Stimulated activated CD4-positive, alpha-beta T cell treated with anti-CD3 and anti-CD28 coated beads, Interleukin-4, amount 100 ng/mL, for 1 hour (primary cell): ENCODE results near the gene GPD2.
"Not testable (repeated sequence)": the region's sequence is repeated elsewhere in the genome, so short reads cannot be mapped to it uniquely, and the experiment has no call there.

Source experiments
- DNase-seq: peaks from one replicate; pipeline ENCODE4 v3.0.0-alpha.2; 2020

The GPD2 gene

GRCh38 chr2:156476021-156476849 is 40.1 kb downstream of the GPD2 start:
- DNase-seq, result no peak

- no peak for DNase-seq
These were observed 40.6 kb downstream of the GPD2 start for GRCh38 chr2:156476850-156477206.

DNA sequence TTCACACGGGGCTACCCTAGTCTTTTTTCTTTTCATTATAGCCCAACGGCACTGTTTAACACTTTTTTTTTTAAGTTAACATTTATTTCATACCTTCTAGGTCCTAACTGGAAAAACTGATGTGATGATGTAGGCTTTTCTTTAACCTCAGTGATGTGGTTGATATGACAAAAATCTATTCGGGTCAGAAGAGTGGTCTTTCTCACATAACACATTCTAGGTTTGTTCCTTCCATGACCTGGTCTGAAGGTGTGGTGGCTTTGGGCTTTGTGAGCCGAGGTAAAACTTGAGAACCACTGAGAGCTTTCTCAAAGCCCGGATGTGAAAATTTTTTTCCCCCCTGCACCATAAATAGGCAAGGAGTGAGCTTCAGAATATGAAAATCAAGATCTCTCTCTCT is 44.2 kb downstream of the GPD2 start:
- DNase-seq, result no peak

GRCh38 chr2:156481312-156481711 is 45.1 kb downstream of the GPD2 start:
- no peak for DNase-seq

GRCh38 chr2:156483741-156484173 is 47.6 kb downstream of the GPD2 start:
- DNase-seq, result no peak

- DNase-seq, result no peak
These were observed 50.0 kb downstream of the GPD2 start for GRCh38 chr2:156486147-156486546.

DNA sequence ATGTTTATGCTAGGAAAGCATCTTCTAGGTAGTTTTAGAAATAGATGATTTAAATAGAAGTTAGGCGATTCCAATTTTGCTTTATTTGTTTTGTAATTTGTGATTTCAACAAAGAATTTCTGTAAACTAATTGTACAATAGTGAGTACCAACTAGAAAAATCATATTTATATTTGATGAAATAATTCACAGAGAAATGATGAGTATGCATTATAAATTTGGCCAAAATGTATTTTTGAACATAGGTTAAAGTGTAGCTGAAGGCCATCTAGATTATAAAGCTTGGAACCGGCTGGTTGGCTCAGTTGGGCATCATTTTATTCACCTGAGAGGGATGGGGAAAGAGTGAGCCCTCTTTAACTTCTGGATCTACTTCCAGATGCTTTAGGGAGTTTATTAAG is 50.4 kb downstream of the GPD2 start:
- no peak for DNase-seq

DNA sequence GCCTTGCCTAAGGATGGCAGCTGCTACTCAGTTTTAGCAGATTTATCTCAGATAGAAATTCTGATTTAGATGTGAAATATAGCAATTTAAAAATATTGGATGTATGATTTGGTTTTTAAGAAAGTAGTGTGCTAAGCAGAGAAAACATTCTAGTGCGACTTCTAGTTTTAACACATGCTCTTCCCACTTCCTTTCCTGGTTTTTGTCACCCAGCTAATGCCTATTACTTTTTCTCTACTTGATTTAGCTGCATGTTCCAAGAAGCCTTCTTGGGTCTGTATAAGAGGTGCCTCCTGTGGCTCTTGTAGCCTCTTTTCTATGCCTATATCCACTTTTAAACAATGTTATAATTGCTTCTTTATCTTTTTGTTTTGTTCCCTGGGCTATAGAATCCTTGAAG is 53.0 kb downstream of the GPD2 start:
- DNase-seq, result no peak

DNA sequence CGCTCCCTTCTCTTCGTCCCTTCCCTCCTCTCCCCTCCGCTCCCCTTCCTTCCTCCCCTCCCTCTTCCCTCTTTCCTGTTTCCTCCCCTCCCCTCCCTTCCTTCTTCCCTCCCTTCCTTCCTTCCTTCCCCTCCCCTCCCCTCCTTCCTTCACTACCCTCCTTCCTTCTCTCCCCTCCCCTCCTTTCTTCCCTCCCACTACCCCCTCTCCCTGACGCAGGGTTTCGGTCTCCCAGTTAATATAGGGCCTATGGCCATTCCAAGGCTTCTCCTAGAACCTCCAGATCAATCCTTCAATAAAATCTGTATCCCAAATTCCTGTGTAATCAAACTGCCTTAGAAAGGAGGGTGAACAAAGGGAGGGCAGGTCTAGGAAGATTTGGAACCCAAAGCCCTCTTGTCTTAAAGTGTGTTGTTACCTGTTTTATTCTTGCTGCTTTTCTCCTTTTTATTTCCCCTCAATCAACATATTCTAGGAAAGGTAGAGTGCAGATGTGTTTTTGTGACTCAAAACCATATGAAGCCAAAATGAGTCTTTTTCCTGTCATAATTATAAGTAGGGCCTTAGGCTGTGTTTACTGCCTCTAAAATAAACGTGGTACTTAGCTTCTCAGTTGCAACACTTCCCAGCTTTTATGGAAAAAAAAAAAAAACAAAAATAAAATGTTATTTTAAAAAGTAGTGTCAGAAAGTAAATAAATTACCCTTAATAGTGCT is 53.7 kb downstream of the GPD2 start:
- DNase-seq, result no peak

- no peak for DNase-seq
These were observed 54.3 kb downstream of the GPD2 start for GRCh38 chr2:156490466-156490840.

- no peak for DNase-seq
These were observed 55.0 kb downstream of the GPD2 start for GRCh38 chr2:156491176-156491575.

- DNase-seq, result no peak
These were observed 56.8 kb downstream of the GPD2 start for GRCh38 chr2:156492979-156493378.

GRCh38 chr2:156495998-156496397 is 59.8 kb downstream of the GPD2 start:
- DNase-seq, result not testable (repeated sequence)

DNA sequence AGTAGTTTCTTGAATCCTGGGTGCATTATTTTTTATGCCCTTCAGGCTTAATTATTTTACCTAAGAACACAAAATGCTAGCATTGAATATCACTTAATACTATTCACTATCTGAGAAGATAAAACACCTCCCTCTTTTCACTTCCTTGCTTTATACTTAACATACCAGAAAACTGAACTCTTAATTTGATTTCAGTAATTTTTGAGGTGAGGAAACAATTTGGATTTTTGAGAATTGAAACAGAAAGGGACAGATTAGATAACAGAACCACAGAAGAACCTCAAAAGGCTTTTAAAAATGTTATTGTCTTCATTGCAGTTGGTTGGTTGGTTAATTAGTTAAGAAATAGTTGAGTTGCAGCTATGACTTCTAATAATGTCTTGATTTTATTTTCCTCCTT is 69.5 kb downstream of the GPD2 start:
- no peak for DNase-seq

DNA sequence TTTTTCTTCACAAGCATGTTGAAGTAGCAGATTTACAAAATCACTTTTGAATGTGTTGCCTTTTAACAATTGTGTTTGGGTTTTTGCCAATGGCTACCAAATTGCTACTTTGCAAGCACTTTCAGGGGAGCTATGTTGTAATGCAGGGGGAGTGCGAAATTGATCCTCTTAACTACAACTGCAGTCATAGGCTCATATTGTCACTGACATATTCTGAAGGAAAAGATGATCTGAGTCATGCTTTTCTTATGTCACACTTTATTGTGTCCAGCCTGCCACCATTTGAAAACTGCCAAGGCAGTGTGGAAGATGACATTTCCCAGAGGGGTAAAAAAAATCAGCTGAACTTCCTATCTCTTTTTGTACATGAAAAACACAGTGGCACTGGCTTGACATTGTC is 74.9 kb downstream of the GPD2 start:
- no peak for DNase-seq

- no peak for DNase-seq
These were observed 75.6 kb downstream of the GPD2 start for GRCh38 chr2:156511803-156512202.

GRCh38 chr2:156512451-156512850 is 76.3 kb downstream of the GPD2 start:
- DNase-seq, result no peak

DNA sequence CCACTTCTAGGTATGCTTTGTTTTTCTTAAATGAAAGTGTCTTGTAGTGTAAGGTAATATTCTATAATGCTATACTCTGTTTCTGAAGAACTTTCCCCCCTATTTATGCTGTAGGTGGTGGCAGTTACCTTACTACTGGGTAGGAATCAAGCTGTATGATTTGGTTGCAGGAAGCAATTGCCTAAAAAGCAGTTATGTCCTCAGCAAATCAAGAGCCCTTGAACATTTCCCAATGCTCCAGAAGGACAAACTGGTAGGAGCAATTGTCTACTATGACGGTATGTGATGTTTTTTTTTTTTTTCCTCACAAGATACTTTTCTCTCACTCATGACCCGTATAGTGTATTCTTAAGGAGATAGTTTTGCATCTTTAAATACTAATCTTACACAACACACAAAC is 77.0 kb downstream of the GPD2 start:
- DNase-seq, result no peak

DNA sequence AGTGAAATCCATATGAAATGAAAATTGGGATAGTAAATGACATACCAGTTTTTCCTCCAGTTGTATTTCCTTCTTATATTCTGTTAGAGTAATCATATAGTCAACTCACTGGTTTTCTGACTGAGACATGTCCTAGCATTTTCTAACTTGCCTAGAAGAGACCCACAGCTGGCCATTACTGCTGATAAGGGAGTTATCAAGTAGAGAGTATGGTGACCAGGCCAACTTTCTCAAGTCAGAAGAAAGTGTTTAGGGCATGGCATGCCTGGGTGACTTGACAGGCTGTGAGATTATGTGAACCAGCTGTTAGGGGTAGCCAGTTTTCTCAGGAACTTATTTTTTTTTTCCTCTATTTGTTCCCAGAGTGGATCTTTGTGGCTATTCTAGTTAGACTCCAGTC is 81.2 kb downstream of the GPD2 start:
- DNase-seq, result no peak

DNA sequence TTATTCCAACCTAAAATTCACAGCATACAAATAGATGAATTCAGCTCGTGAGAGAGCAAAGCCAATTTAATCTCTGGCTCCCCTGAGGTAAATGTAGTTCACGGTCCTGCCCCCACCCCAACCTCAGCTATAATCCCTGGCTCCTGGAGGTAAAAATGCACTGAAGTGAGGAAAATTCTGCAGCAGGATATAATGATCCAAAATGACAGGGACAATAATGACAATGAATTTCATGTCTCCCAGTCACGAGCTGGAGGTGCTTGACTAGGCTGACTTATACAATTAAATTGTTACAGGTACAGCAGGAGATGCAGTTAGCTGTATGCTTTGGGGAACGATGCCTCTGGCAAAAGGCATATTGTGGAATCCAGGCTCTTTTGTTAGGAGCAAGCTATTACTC is 82.0 kb downstream of the GPD2 start:
- no peak for DNase-seq

GRCh38 chr2:156522864-156523440 is 86.8 kb downstream of the GPD2 start:
- DNase-seq, result no peak

DNA sequence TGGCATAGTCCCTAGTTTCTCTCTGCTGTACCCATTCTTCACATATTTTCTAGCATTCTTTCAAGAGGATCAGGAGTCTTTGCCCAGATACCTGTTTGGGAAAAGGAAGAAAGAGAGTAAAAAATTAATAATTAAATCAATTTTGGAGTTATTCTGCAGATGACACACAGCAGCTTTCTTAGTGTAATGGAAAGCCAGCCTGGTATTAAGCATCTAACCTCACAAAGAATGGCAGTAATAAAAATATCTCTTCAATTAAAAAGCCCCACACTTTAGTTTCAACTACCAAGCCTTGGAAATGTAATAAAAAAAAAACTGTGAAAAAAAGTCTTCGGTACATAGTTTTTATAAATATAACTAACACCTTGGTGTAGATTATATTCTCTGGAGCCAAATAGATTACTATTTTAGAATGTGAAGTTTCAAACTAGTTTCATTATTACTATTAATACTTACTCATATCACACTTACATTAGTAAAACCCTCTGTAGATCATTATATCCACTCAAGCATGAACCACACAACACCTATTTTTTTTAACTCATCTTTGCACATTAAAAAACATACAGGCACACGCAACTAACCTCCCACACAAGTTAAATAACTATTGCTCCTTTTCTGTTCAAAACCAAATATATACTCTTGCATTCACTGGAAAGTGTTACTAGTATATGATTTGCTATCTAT is 90.9 kb downstream of the GPD2 start:
- DNase-seq, result no peak

GRCh38 chr2:156528583-156528982 is 92.4 kb downstream of the GPD2 start:
- DNase-seq, result not testable (repeated sequence)

DNA sequence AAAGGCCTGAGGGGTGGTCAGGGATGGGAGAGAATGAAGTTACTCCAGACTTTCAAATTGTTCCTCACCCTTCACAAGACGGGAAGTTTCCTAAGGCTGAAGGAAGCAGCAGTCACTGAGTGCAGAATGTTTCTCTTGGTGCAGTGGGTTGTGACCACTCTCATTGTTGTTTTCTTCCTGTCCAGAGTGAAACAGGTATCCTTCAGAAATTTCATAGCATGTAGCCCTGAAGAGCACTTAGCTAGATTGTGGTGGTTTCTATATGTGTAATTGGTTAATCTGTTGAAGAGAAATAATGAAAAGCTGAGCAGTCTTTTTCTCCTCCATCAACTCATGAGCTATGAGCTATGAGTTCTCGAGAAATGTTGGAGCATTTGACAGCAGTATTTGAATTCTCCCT is 96.8 kb downstream of the GPD2 start:
- no peak for DNase-seq
